OCI-LY1 (cell line): ENCODE data around the gene EPB41L1.

Source experiments
- H2AFZ ChIP-seq: fragments of 200-600 bp; sonication (generic), shearing (Covaris generic); 2 replicates; pipeline ENCODE4 v1.6.0; 2014; ENCODE audit warnings: antibody characterized with exemption, mild to moderate bottlenecking, low read length
- H3F3A ChIP-seq: fragments of 200-600 bp; sonication (generic), shearing (Covaris generic); 2 replicates; pipeline ENCODE4 v1.6.0; 2014; ENCODE audit warnings: mild to moderate bottlenecking, antibody characterized with exemption, low read length, moderate library complexity; ENCODE audit not compliant: insufficient read depth
- H3K27ac ChIP-seq: fragments of 200-600 bp; sonication (generic); 2 replicates; pipeline ENCODE4 v1.5.1; 2014; ENCODE audit warnings: low read length, mixed run types, mild to moderate bottlenecking, low read depth; ENCODE audit not compliant: poor library complexity, severe bottlenecking
- H3K27me3 ChIP-seq: fragments of 200-600 bp; sonication (generic); 2 replicates; pipeline ENCODE4 v1.6.0; 2014; ENCODE audit warnings: antibody characterized with exemption, mild to moderate bottlenecking, low read length, moderate library complexity; ENCODE audit not compliant: insufficient read depth
- H3K36me3 ChIP-seq: fragments of 200-600 bp; sonication (generic); 2 replicates; pipeline ENCODE4 v1.6.1; 2014; ENCODE audit warnings: mild to moderate bottlenecking, antibody characterized with exemption, low read length, moderate library complexity, mixed read lengths; ENCODE audit not compliant: insufficient read depth
- H3K4me1 ChIP-seq: fragments of 200-600 bp; sonication (generic); 2 replicates; pipeline ENCODE4 v1.5.1; 2014; ENCODE audit warnings: mild to moderate bottlenecking, low read length, moderate library complexity; ENCODE audit not compliant: insufficient read depth, severe bottlenecking
- H3K4me2 ChIP-seq: fragments of 200-600 bp; sonication (generic), shearing (Covaris generic); 2 replicates; pipeline ENCODE4 v1.6.1; 2014; ENCODE audit warnings: low read length
- H3K4me3 ChIP-seq: fragments of 200-600 bp; sonication (generic); 2 replicates; pipeline ENCODE4 v1.5.1; 2014; ENCODE audit warnings: low read length, low read depth, mild to moderate bottlenecking, mixed read lengths; ENCODE audit not compliant: poor library complexity, severe bottlenecking
- H3K79me2 ChIP-seq: fragments of 200-600 bp; shearing (Covaris generic); 2 replicates; pipeline ENCODE4 v1.6.1; 2016; ENCODE audit warnings: mixed run types, low read length, mixed read lengths; ENCODE audit not compliant: insufficient read depth
- H3K9ac ChIP-seq: fragments of 200-600 bp; sonication (generic), shearing (Covaris generic); 2 replicates; pipeline ENCODE4 v1.6.1; 2014; ENCODE audit warnings: mild to moderate bottlenecking, low read length, mixed read lengths
- H3K9me2 ChIP-seq: fragments of 200-600 bp; sonication (generic), shearing (Covaris generic); 2 replicates; pipeline ENCODE4 v1.6.1; 2014; ENCODE audit warnings: low read depth, mild to moderate bottlenecking, low read length, mixed read lengths
- H3K9me3 ChIP-seq: fragments of 200-600 bp; shearing (Covaris generic); 2 replicates; pipeline ENCODE4 v1.6.1; 2014; ENCODE audit warnings: low read length, mixed read lengths
- H4K20me1 ChIP-seq: fragments of 200-600 bp; sonication (generic), shearing (Covaris generic); 2 replicates; pipeline ENCODE4 v1.6.0; 2016; ENCODE audit warnings: mild to moderate bottlenecking, low read length; ENCODE audit not compliant: insufficient read depth
- EZH2 ChIP-seq: fragments of 200-600 bp; sonication (generic), shearing (Covaris generic); IDR thresholded peaks from 2 replicates; pipeline ENCODE4 v1.8.0; 2017; ENCODE audit warnings: borderline replicate concordance, mixed run types, mild to moderate bottlenecking, antibody characterized with exemption, low read length, moderate library complexity, mixed read lengths
- TF ChIP-seq, protein P1 (sequence below): fragments of 200-600 bp; sonication (generic), shearing (Covaris generic); IDR thresholded peaks from 2 replicates; pipeline ENCODE4 v1.5.1; 2017; ENCODE audit warnings: mild to moderate bottlenecking, antibody characterized with exemption, low read length, moderate library complexity, mixed read lengths

Gene EPB41L1

DNA sequence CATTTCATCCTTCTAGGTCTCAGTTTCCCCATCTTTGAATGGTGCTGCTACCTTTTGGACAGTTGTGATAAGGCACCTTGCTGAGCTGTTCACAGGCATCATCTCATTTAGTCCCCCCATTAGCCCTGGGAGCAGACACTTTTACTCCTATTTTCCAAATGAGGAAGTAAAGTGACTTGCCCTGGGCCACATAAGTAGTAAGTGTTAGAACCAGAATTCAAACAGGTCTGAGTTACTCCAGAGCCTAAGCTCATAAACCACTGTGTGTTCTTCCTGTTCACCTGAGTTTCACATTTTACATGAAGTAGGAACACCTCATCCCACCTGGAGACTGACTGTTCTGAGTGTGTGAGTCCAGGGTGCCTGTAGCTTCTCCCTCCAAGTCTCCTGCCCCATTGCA lies 43.5 kb upstream of the EPB41L1 start:
- Histone ChIP-seq H2AFZ (no peak overlapping the region), H3F3A (no peaks in the 10 kb centered on the region), H3K27me3 (no peaks in the 10 kb centered on the region), H3K9me2 (no peaks in the 10 kb centered on the region), H3K4me1 (no peaks in the 10 kb centered on the region), H3K36me3 (no peaks in the 10 kb centered on the region), H4K20me1 (no peaks in the 10 kb centered on the region), H3K4me2 (no peak overlapping the region), H3K9ac (no peak overlapping the region), H3K79me2 (no peaks in the 10 kb centered on the region), H3K27ac (no peak overlapping the region), H3K9me3 (no peaks in the 10 kb centered on the region), H3K4me3 (no peak overlapping the region)
- TF ChIP-seq EZH2 = no peak
- TF ChIP-seq, protein P1, sequence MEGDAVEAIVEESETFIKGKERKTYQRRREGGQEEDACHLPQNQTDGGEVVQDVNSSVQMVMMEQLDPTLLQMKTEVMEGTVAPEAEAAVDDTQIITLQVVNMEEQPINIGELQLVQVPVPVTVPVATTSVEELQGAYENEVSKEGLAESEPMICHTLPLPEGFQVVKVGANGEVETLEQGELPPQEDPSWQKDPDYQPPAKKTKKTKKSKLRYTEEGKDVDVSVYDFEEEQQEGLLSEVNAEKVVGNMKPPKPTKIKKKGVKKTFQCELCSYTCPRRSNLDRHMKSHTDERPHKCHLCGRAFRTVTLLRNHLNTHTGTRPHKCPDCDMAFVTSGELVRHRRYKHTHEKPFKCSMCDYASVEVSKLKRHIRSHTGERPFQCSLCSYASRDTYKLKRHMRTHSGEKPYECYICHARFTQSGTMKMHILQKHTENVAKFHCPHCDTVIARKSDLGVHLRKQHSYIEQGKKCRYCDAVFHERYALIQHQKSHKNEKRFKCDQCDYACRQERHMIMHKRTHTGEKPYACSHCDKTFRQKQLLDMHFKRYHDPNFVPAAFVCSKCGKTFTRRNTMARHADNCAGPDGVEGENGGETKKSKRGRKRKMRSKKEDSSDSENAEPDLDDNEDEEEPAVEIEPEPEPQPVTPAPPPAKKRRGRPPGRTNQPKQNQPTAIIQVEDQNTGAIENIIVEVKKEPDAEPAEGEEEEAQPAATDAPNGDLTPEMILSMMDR = no peak

DNA sequence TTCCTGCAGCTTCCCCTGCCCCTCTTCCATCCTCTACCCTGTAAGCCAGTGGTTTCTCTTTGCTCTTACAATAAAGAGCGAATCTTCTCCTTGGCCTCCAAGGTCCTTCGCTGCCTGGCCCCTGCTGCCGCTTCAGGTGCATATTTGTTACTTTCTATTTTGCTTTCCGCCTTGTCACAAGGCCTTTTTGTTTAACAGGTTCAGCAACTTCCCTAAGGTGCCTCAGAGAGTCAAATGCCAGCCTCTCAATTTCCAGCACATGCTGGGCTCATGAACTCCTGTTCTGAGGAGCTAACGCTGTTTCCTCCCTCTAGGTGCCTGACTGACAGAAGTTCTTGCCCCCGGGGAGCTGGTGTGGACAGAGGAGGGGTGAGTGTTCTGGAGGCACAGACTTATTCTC lies 42.4 kb upstream of the EPB41L1 start:
- H3K27ac ChIP-seq = no peak overlapping the region
- no peak overlapping the region for H3K9ac ChIP-seq
- H2AFZ ChIP-seq = no peak overlapping the region
- H3K4me2 ChIP-seq = no peak overlapping the region
- no peaks in the 10 kb centered on the region for H3K9me2 ChIP-seq
- H4K20me1 ChIP-seq = no peaks in the 10 kb centered on the region
- no peaks in the 10 kb centered on the region for H3K4me1 ChIP-seq
- TF ChIP-seq EZH2 = no peak
- TF ChIP-seq, protein P1 = no peak
- H3K27me3 ChIP-seq = no peaks in the 10 kb centered on the region
- H3F3A ChIP-seq = no peaks in the 10 kb centered on the region
- H3K36me3 ChIP-seq = no peaks in the 10 kb centered on the region
- H3K9me3 ChIP-seq = no peaks in the 10 kb centered on the region
- no peaks in the 10 kb centered on the region for H3K79me2 ChIP-seq
- no peak overlapping the region for H3K4me3 ChIP-seq

DNA sequence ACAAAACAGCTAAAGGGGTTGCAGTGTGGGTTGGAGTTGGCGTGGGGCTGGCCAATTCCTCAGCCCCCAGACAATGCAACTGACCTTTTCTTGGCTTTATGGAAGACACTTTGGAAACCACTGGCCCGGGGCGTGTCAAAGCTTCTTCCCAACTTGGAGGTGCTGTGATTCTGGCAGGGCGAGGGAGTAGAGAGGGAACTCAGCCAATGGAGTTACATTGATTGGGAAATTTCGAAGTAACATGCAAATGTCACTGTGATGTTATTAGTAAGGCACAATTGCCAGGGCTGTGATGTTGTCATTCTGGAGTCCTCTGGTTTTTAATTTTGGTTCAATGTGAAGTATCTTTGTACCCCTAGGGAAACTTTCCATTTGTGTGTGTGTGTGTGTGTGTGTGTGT lies 41.5 kb upstream of the EPB41L1 start:
- Histone ChIP-seq H3K9ac (no peak overlapping the region), H3K4me3 (no peak overlapping the region), H2AFZ (no peak overlapping the region), H3K27ac (no peak overlapping the region), H3K4me2 (no peak overlapping the region), H3K79me2 (no peaks in the 10 kb centered on the region), H3K36me3 (no peaks in the 10 kb centered on the region), H4K20me1 (no peaks in the 10 kb centered on the region), H3K4me1 (no peaks in the 10 kb centered on the region), H3K9me2 (no peaks in the 10 kb centered on the region), H3K27me3 (no peaks in the 10 kb centered on the region), H3K9me3 (no peaks in the 10 kb centered on the region), H3F3A (no peaks in the 10 kb centered on the region)
- TF ChIP-seq, protein P1 = no peak
- no peak for TF ChIP-seq EZH2
